H9 (cell line): Measurements from ENCODE around the gene GLUL. TPM values are rescaled to one million over a fixed set of nuclear protein-coding genes. Genes with fewer than 3 reads are reported as not detected.
"Not testable (repeated sequence)": the region's sequence is repeated elsewhere in the genome, so short reads cannot be mapped to it uniquely, and the experiment has no call there.

ENCODE experiments used
- DNase-seq: peaks from one replicate; pipeline ENCODE4 v3.0.0-alpha.2; 2017
- H2AFZ ChIP-seq: one replicate; pipeline ENCODE4 v1.6.1; 2013; ENCODE audit warnings: mild to moderate bottlenecking, low read length, control low read depth, moderate library complexity
- H2AK5ac ChIP-seq: 2 replicates; pipeline ENCODE4 v1.6.1; 2013; ENCODE audit warnings: low read length, control low read depth, mixed read lengths; ENCODE audit not compliant: insufficient read length
- H2BK120ac ChIP-seq: one replicate; pipeline ENCODE4 v1.6.1; 2013; ENCODE audit warnings: low read depth, mild to moderate bottlenecking, low read length, control low read depth, inconsistent platforms; ENCODE audit not compliant: poor library complexity, severe bottlenecking
- H2BK12ac ChIP-seq: 2 replicates; pipeline ENCODE4 v1.6.1; 2013; ENCODE audit warnings: low read length, control low read depth, mixed read lengths, low read depth; ENCODE audit not compliant: insufficient read length
- H2BK15ac ChIP-seq: 2 replicates; pipeline ENCODE4 v1.6.1; 2013; ENCODE audit warnings: low read depth, low read length, control low read depth
- H2BK20ac ChIP-seq: one replicate; pipeline ENCODE4 v1.6.1; 2013; ENCODE audit warnings: low read depth, mild to moderate bottlenecking, low read length, control low read depth, inconsistent platforms; ENCODE audit not compliant: poor library complexity, severe bottlenecking
- H2BK5ac ChIP-seq: 2 replicates; pipeline ENCODE4 v1.6.1; 2013; ENCODE audit warnings: low read length, control low read depth, mixed read lengths; ENCODE audit not compliant: insufficient read length
- H3K14ac ChIP-seq: 2 replicates; pipeline ENCODE4 v1.6.1; 2013; ENCODE audit warnings: low read length, control low read depth; ENCODE audit not compliant: insufficient read depth
- H3K18ac ChIP-seq: 2 replicates; pipeline ENCODE4 v1.6.1; 2013; ENCODE audit warnings: low read depth, mild to moderate bottlenecking, mixed read lengths, low read length, control low read depth; ENCODE audit not compliant: insufficient read length
- H3K23ac ChIP-seq: 2 replicates; pipeline ENCODE4 v1.6.1; 2013; ENCODE audit warnings: low read length, control low read depth, mixed read lengths, low read depth; ENCODE audit not compliant: insufficient read length
- H3K23me2 ChIP-seq: 2 replicates; pipeline ENCODE4 v1.6.1; 2013; ENCODE audit warnings: low read depth, mild to moderate bottlenecking, mixed read lengths, low read length, control low read depth; ENCODE audit not compliant: insufficient read length, poor library complexity, severe bottlenecking
- H3K27ac ChIP-seq: 2 replicates; pipeline ENCODE4 v1.5.1; 2013; ENCODE audit warnings: low read length, control low read depth, mixed read lengths, low read depth; ENCODE audit not compliant: insufficient read length
- H3K27me3 ChIP-seq: 2 replicates; pipeline ENCODE4 v1.6.1; 2013; ENCODE audit warnings: low read length, control low read depth, inconsistent platforms; ENCODE audit not compliant: insufficient read depth
- H3K4ac ChIP-seq: 2 replicates; pipeline ENCODE4 v1.6.1; 2013; ENCODE audit warnings: low read depth, mild to moderate bottlenecking, control low read depth, inconsistent platforms, low read length, moderate library complexity
- H3K4me1 ChIP-seq: 2 replicates; pipeline ENCODE4 v1.6.1; 2013; ENCODE audit warnings: low read length, control low read depth, inconsistent platforms; ENCODE audit not compliant: insufficient read depth
- H3K4me2 ChIP-seq: 2 replicates; pipeline ENCODE4 v1.6.1; 2013; ENCODE audit warnings: low read length, control low read depth, mixed read lengths; ENCODE audit not compliant: insufficient read length, insufficient read depth
- H3K56ac ChIP-seq: 2 replicates; pipeline ENCODE4 v1.6.1; 2013; ENCODE audit warnings: low read depth, mild to moderate bottlenecking, mixed read lengths, low read length, control low read depth; ENCODE audit not compliant: insufficient read length
- H3K79me1 ChIP-seq: 2 replicates; pipeline ENCODE4 v1.6.1; 2013; ENCODE audit warnings: low read depth, mild to moderate bottlenecking, moderate library complexity, low read length, control low read depth, inconsistent platforms; ENCODE audit not compliant: insufficient read depth, poor library complexity, severe bottlenecking
- H3K79me2 ChIP-seq: 2 replicates; pipeline ENCODE4 v1.6.1; 2013; ENCODE audit warnings: low read length, control low read depth, inconsistent platforms; ENCODE audit not compliant: insufficient read depth
- H3K9ac ChIP-seq: 2 replicates; pipeline ENCODE4 v1.6.1; 2013; ENCODE audit warnings: low read length, control low read depth, mixed read lengths; ENCODE audit not compliant: insufficient read length; ENCODE audit errors: extremely low read depth
- H3K9me3 ChIP-seq: one replicate; pipeline ENCODE4 v1.6.1; 2013; ENCODE audit warnings: low read depth, low read length, inconsistent platforms; ENCODE audit not compliant: control insufficient read depth
- H3T11ph ChIP-seq: one replicate; pipeline ENCODE4 v1.6.1; 2013; ENCODE audit warnings: mild to moderate bottlenecking, low read length, control low read depth, inconsistent platforms
- H4K20me1 ChIP-seq: one replicate; pipeline ENCODE4 v1.6.1; 2013; ENCODE audit not compliant: control insufficient read depth, insufficient read length, insufficient read depth
- H4K5ac ChIP-seq: 2 replicates; pipeline ENCODE4 v1.6.1; 2013; ENCODE audit warnings: low read depth, mild to moderate bottlenecking, mixed read lengths, low read length, control low read depth; ENCODE audit not compliant: insufficient read length
- H4K8ac ChIP-seq: replicated peaks from 2 replicates; pipeline ENCODE4 v1.6.1; 2013; ENCODE audit warnings: low read length, control low read depth, mixed read lengths, low read depth; ENCODE audit not compliant: insufficient read length
- H4K91ac ChIP-seq: 2 replicates; pipeline ENCODE4 v1.6.1; 2013; ENCODE audit warnings: low read depth, mild to moderate bottlenecking, moderate library complexity, mixed read lengths, low read length, control low read depth; ENCODE audit not compliant: insufficient read length
- H3K27ac Mint-ChIP-seq, 3 experiments: 2 replicates in 2 of 3; 3 replicates in 1 of 3; pipeline ENCODE4 v1.8.0; 2020 to 2021; ENCODE audit warnings: mixed read lengths in 3 of 3, mild to moderate bottlenecking in 1 of 3, moderate library complexity in 1 of 3
- H3K27me3 Mint-ChIP-seq: 2 replicates; pipeline ENCODE4 v1.8.0; 2021; ENCODE audit warnings: low read depth, mild to moderate bottlenecking, moderate library complexity, mixed read lengths
- H3K36me3 Mint-ChIP-seq, 3 experiments: 2 replicates in 2 of 3; 3 replicates in 1 of 3; pipeline ENCODE4 v1.8.0; 2020 to 2021; ENCODE audit warnings: low read depth in 3 of 3, mixed read lengths in 3 of 3; ENCODE audit not compliant: insufficient read depth in 1 of 3
- H3K4me1 Mint-ChIP-seq, 2 experiments: 2 replicates each; pipeline ENCODE4 v1.8.0; 2020; ENCODE audit warnings: mixed read lengths in 2 of 2
- H3K4me3 Mint-ChIP-seq, 2 experiments: 2 replicates in 1 of 2; 3 replicates in 1 of 2; pipeline ENCODE4 v1.8.0; 2020 to 2021; ENCODE audit warnings: mild to moderate bottlenecking in 2 of 2, mixed read lengths in 2 of 2, moderate library complexity in 1 of 2
- H3K9me3 Mint-ChIP-seq, 2 experiments: 2 replicates in 1 of 2; 3 replicates in 1 of 2; pipeline ENCODE4 v1.8.0; 2020; ENCODE audit warnings: mild to moderate bottlenecking in 2 of 2, mixed read lengths in 2 of 2, moderate library complexity in 1 of 2
- WGBS: extraction: QIAGEN DNeasy Blood & Tissue Kit; methylation state at CpG from one replicate; pipeline ENCODE4 v1.1.7; 2013; ENCODE audit warnings: missing lambda C conversion rate, low lambda C conversion rate, mixed read lengths; ENCODE audit not compliant: insufficient read length; ENCODE audit errors: extremely low coverage; 5-methylcytosine and 5-hydroxymethylcytosine counted together
- total RNA-seq: library from RNA; stranded (reverse); gene quantifications from 2 replicates; pipeline ENCODE4 v1.2.1, GENCODE V29; 2021
- TF ChIP-seq, protein P1 (sequence below): fragments of 200-600 bp; sonication (generic); conservative IDR thresholded peaks from 3 replicates; pipeline ENCODE4 v1.8.0; 2021; ENCODE audit warnings: antibody characterized with exemption, mild to moderate bottlenecking

Gene GLUL
- total RNA-seq, 1 experiment from 2014 or later: 332 TPM

DNA sequence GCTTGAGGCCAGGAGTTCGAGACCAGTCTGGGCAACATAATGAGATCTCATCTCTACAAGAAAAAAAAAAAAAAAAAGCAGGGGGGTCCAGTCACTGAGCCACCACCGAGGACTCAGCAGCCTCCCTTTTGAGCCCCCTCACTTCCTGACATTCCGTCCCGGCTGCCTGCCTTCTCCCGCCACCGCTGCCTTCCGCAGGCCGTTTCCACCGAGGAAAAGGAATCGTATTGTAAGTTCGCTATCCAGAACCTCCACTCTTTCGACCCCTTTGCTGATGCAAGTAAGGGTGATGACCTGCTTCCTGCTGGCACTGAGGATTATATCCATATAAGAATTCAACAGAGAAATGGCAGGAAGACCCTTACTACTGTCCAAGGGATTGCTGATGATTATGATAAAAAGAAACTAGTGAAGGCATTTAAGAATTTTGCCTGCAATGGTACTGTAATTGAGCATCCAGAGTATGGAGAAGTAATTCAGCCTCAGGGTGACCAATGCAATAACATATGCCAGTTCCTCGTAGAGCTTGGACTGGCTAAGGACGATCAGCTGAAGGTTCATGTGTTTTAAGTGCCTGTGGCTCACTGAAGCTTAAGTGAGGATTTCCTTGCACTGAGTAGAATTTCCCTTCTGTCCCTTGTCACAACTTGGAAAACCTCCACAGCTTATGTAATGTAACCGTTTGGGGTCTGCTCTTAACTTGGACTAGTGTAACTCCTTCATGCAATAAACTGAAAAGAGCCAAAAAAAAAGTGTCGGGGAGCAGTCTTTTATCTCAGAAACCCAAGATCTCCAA is 55.6 kb downstream of the GLUL start:
- WGBS: no CpG with 5 or more reads among the region's 16 CpGs
- H3K4me3 Mint-ChIP-seq: no peak overlapping the region
- H3K14ac ChIP-seq: no peak overlapping the region
- H3K56ac ChIP-seq: no peak overlapping the region
- H2BK12ac ChIP-seq: no peak overlapping the region
- H3K79me2 ChIP-seq: no peaks in the 10 kb centered on the region
- no peak overlapping the region for H3T11ph ChIP-seq
- H2BK20ac ChIP-seq: no peak overlapping the region
- no peaks in the 10 kb centered on the region for H3K36me3 Mint-ChIP-seq
- no peak overlapping the region for H3K4ac ChIP-seq
- DNase-seq: no peak
- no peak overlapping the region for H2AFZ ChIP-seq
- H3K23ac ChIP-seq: no peak overlapping the region
- H4K8ac ChIP-seq: no peak overlapping the region
- peaks cover 2% of the 10 kb centered on the region for H3K27me3 Mint-ChIP-seq
- no peak overlapping the region for H3K27ac ChIP-seq
- H2AK5ac ChIP-seq: no peak overlapping the region
- H3K23me2 ChIP-seq: no peaks in the 10 kb centered on the region
- no peak overlapping the region for H3K9ac ChIP-seq
- H3K9me3 Mint-ChIP-seq: no peaks in the 10 kb centered on the region
- peaks cover 8% of the 10 kb centered on the region for H3K4me1 ChIP-seq
- H4K91ac ChIP-seq: no peak overlapping the region
- no peak overlapping the region for H2BK120ac ChIP-seq
- no peaks in the 10 kb centered on the region for H3K79me1 ChIP-seq
- H3K4me2 ChIP-seq: no peak overlapping the region
- H2BK15ac ChIP-seq: no peak overlapping the region
- peaks cover 25 to 33% of the 10 kb centered on the region in 2 experiments for H3K4me1 Mint-ChIP-seq
- H3K18ac ChIP-seq: no peak overlapping the region
- no peaks in the 10 kb centered on the region for H4K20me1 ChIP-seq
- no peak overlapping the region for H2BK5ac ChIP-seq
- TF ChIP-seq, protein P1, sequence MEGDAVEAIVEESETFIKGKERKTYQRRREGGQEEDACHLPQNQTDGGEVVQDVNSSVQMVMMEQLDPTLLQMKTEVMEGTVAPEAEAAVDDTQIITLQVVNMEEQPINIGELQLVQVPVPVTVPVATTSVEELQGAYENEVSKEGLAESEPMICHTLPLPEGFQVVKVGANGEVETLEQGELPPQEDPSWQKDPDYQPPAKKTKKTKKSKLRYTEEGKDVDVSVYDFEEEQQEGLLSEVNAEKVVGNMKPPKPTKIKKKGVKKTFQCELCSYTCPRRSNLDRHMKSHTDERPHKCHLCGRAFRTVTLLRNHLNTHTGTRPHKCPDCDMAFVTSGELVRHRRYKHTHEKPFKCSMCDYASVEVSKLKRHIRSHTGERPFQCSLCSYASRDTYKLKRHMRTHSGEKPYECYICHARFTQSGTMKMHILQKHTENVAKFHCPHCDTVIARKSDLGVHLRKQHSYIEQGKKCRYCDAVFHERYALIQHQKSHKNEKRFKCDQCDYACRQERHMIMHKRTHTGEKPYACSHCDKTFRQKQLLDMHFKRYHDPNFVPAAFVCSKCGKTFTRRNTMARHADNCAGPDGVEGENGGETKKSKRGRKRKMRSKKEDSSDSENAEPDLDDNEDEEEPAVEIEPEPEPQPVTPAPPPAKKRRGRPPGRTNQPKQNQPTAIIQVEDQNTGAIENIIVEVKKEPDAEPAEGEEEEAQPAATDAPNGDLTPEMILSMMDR: no peak
- no peak overlapping the region; a peak in 2 of 7 replicates for H3K27ac Mint-ChIP-seq
- H3K27me3 ChIP-seq: no peaks in the 10 kb centered on the region
- H3K9me3 ChIP-seq: no peaks in the 10 kb centered on the region
- no peak overlapping the region for H4K5ac ChIP-seq

DNA sequence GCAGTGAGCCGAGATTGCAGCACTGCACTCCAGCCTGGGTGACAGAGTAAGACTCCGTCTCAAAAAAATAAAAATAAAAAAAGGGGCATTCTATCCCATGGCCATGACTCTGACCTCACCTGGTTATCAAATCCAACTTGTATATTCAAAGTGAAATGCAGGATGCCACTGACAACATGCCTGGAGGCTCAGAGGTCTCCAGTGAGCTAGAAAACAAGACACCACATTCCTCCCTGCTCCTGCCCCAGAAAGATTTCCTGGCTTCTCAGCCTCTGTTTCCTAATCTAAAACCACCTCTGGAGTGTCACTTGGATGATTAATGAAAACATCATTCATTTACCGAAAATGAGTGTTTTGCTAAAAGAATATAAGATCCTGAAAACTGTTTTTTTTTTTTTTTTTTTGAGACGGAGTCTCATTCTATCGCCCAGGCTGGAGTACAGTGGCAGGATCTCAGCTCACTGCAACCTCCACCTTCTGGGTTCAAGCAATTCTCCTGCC is 58.5 kb downstream of the GLUL start:
- H3K9me3 ChIP-seq: not testable (repeated sequence)

More for the DNA sequence above, 58.5 kb downstream of the GLUL start:
- not testable (repeated sequence) for H4K8ac ChIP-seq, H2BK12ac ChIP-seq, H3T11ph ChIP-seq, H3K23me2 ChIP-seq, H3K4me3 Mint-ChIP-seq, H3K79me1 ChIP-seq, H4K20me1 ChIP-seq, H2AK5ac ChIP-seq, H3K14ac ChIP-seq, H4K5ac ChIP-seq, H3K27ac ChIP-seq, H2AFZ ChIP-seq, H3K9me3 Mint-ChIP-seq, H3K4me2 ChIP-seq, H3K18ac ChIP-seq, H4K91ac ChIP-seq, DNase-seq, H3K27ac Mint-ChIP-seq, H3K36me3 Mint-ChIP-seq, H2BK20ac ChIP-seq, H3K56ac ChIP-seq, H3K4me1 ChIP-seq, H2BK15ac ChIP-seq, H2BK5ac ChIP-seq, H2BK120ac ChIP-seq, H3K4ac ChIP-seq, H3K27me3 ChIP-seq, H3K27me3 Mint-ChIP-seq, H3K23ac ChIP-seq, H3K9ac ChIP-seq, H3K79me2 ChIP-seq
- whole genome bisulfite sequencing: no CpG with 5 or more reads among the region's 5 CpGs
- H3K4me1 Mint-ChIP-seq: peaks cover 25 to 32% of the 10 kb centered on the region in 2 experiments
